Stimulated activated CD4-positive, alpha-beta T cell treated with anti-CD3 and anti-CD28 coated beads, TNF-alpha, amount 100 ng/mL, for 1 hour (primary cell): ENCODE data around the gene IFFO2.

Source experiments
- DNase-seq, 3 donors: peaks; one replicate each; pipeline ENCODE4 v3.0.0-alpha.2; 2020; ENCODE audit warnings: low read depth in 3 of 3, low spot score in 1 of 3

IFFO2 gene

GRCh38 chr1:18951818-18952391 lies 4.6 kb downstream of the IFFO2 start:
- DNase-seq, result peak in 1 of 3 donors; percentile 41

GRCh38 chr1:18951416-18951815 lies 5.1 kb downstream of the IFFO2 start:
- DNase-seq, result no peak

GRCh38 chr1:18950401-18951026 lies 6.0 kb downstream of the IFFO2 start:
- DNase-seq, result no peak

- no peak for DNase-seq
These were observed 6.6 kb downstream of the IFFO2 start for GRCh38 chr1:18949686-18950400.

- DNase-seq, result no peak
These were observed 7.4 kb downstream of the IFFO2 start for GRCh38 chr1:18948913-18949685.

- DNase-seq, result peak in 1 of 3 donors; percentile 52
These were observed 8.2 kb downstream of the IFFO2 start for GRCh38 chr1:18948048-18948912.

GRCh38 chr1:18947570-18947969 lies 8.9 kb downstream of the IFFO2 start:
- no peak for DNase-seq

- DNase-seq, result no peak
These were observed 9.7 kb downstream of the IFFO2 start for GRCh38 chr1:18946550-18947381.

- DNase-seq, result no peak
These were observed 11.1 kb downstream of the IFFO2 start for GRCh38 chr1:18945401-18945849.

GRCh38 chr1:18944810-18945209 lies 11.7 kb downstream of the IFFO2 start:
- no peak for DNase-seq

GRCh38 chr1:18943914-18944572 lies 12.4 kb downstream of the IFFO2 start:
- no peak for DNase-seq

- no peak for DNase-seq
These were observed 13.3 kb downstream of the IFFO2 start for GRCh38 chr1:18943162-18943561.

GRCh38 chr1:18942340-18942739 lies 14.1 kb downstream of the IFFO2 start:
- DNase-seq, result no peak

- DNase-seq, result no peak
These were observed 15.0 kb downstream of the IFFO2 start for GRCh38 chr1:18941221-18942141.

GRCh38 chr1:18940303-18941020 lies 16.0 kb downstream of the IFFO2 start:
- no peak for DNase-seq

- DNase-seq, result no peak
These were observed 16.8 kb downstream of the IFFO2 start for GRCh38 chr1:18939398-18940302.

GRCh38 chr1:18938707-18939070 lies 17.8 kb downstream of the IFFO2 start:
- no peak for DNase-seq
